RWPE2 (cell line): ENCODE results near the gene ZNF512.

ENCODE experiments used
- ATAC-seq: fragments of 200-7000 bp; cut with Tn5 transposase; 3 replicates; pipeline ENCODE4 v1.9.1; 2021; ENCODE audit warnings: low read depth
- DNase-seq: peaks from one replicate; pipeline ENCODE4 v3.0.0-alpha.2; 2020; ENCODE audit warnings: low spot score
- H3K27ac ChIP-seq: fragments of 450-650 bp; 2 replicates; pipeline ENCODE4 v1.5.1; 2017; ENCODE audit warnings: mild to moderate bottlenecking; ENCODE audit not compliant: poor library complexity, severe bottlenecking
- H3K27me3 ChIP-seq: fragments of 250-450 bp; sonication (Bioruptor Pico); 2 replicates; pipeline ENCODE4 v1.5.1; 2021; ENCODE audit warnings: mild to moderate bottlenecking, moderate library complexity; ENCODE audit not compliant: insufficient read depth, poor library complexity, severe bottlenecking
- H3K36me3 ChIP-seq: fragments of 250-450 bp; sonication (Bioruptor Pico); 2 replicates; pipeline ENCODE4 v1.5.1; 2020; ENCODE audit warnings: low read depth, mild to moderate bottlenecking, moderate library complexity
- H3K4me1 ChIP-seq: fragments of 250-450 bp; sonication (Bioruptor Pico); 2 replicates; pipeline ENCODE4 v1.5.1; 2021; ENCODE audit warnings: mild to moderate bottlenecking, moderate library complexity; ENCODE audit not compliant: insufficient read depth, poor library complexity, severe bottlenecking
- H3K4me3 ChIP-seq: fragments of 250-450 bp; sonication (Bioruptor Pico); 2 replicates; pipeline ENCODE4 v1.5.1; 2021; ENCODE audit warnings: mild to moderate bottlenecking, moderate library complexity; ENCODE audit not compliant: severe bottlenecking
- H3K9me3 ChIP-seq: fragments of 250-450 bp; sonication (Bioruptor Pico); 2 replicates; pipeline ENCODE4 v1.5.1; 2021; ENCODE audit warnings: mild to moderate bottlenecking, moderate library complexity; ENCODE audit not compliant: severe bottlenecking
- CTCF ChIP-seq: fragments of 450-650 bp; IDR thresholded peaks from one replicate; pipeline ENCODE4 v1.5.1; 2017; ENCODE audit warnings: mild to moderate bottlenecking, moderate library complexity; ENCODE audit not compliant: poor library complexity, severe bottlenecking

ZNF512 gene

GRCh38 chr2:27581417-27582128, 1.3 kb upstream of the ZNF512 start:
- peaks cover 17% of the 10 kb centered on the region for H3K4me1 ChIP-seq
- no peaks in the 10 kb centered on the region for H3K27me3 ChIP-seq
- H3K9me3 ChIP-seq: no peaks in the 10 kb centered on the region
- ATAC-seq: no peak
- DNase-seq: no peak
- H3K4me3 ChIP-seq: no peak overlapping the region
- H3K36me3 ChIP-seq: peaks cover 14% of the 10 kb centered on the region; the same call in 1 of the 2 replicates
- H3K27ac ChIP-seq: no peak overlapping the region
- no peak for TF ChIP-seq CTCF

- no peak for TF ChIP-seq CTCF
- Histone ChIP-seq H3K4me3 (peak overlapping the region; percentile 57), H3K4me1 (peaks cover 17% of the 10 kb centered on the region), H3K36me3 (peaks cover 14% of the 10 kb centered on the region; the same call in 1 of the 2 replicates), H3K27ac (peak overlapping the region; percentile 29), H3K9me3 (no peaks in the 10 kb centered on the region), H3K27me3 (no peaks in the 10 kb centered on the region)
- ATAC-seq (no peak), DNase-seq (no peak)
These were observed 630 bp upstream of the ZNF512 start for GRCh38 chr2:27582129-27582694.

GRCh38 chr2:27583390-27583915, 611 bp downstream of the ZNF512 start:
- TF ChIP-seq CTCF: no peak
- no peak for DNase-seq
- H3K36me3 ChIP-seq: peaks cover 14% of the 10 kb centered on the region; the same call in 1 of the 2 replicates
- no peaks in the 10 kb centered on the region for H3K27me3 ChIP-seq
- peaks cover 17% of the 10 kb centered on the region for H3K4me1 ChIP-seq
- peak overlapping the region; percentile 29 for H3K27ac ChIP-seq
- peak overlapping the region; percentile 57 for H3K4me3 ChIP-seq
- peak; percentile 5; the same call in 2 of the 3 replicates for ATAC-seq
- H3K9me3 ChIP-seq: no peaks in the 10 kb centered on the region

- peaks cover 6% of the 10 kb centered on the region for H3K9me3 ChIP-seq
- peaks cover 17% of the 10 kb centered on the region for H3K4me1 ChIP-seq
- DNase-seq (no peak), ATAC-seq (no peak)
- no peaks in the 10 kb centered on the region for H3K27me3 ChIP-seq
- peaks cover 18% of the 10 kb centered on the region for H3K36me3 ChIP-seq
- no peak overlapping the region for H3K27ac ChIP-seq
- peak overlapping the region; percentile 57 for H3K4me3 ChIP-seq
- no peak for TF ChIP-seq CTCF
These were observed 1.8 kb downstream of the ZNF512 start for GRCh38 chr2:27584597-27584996.
